Transverse colon (tissue), 4 donors: ENCODE data around the gene RALGPS1. TPM values are rescaled to one million over a fixed set of nuclear protein-coding genes. Genes with fewer than 3 reads are reported as not detected.

Experiments
- DNase-seq: peaks from one replicate; pipeline ENCODE4 v3.0.0-alpha.2; 2019
- H3K27ac ChIP-seq, 4 donors: fragments of 200-600 bp; sonication (generic); 2 replicates each; pipeline ENCODE4 v1.5.1; 2016 to 2018; ENCODE audit warnings: inconsistent platforms in 4 of 4
- H3K27me3 ChIP-seq: fragments of 200-600 bp; sonication (generic); 2 replicates; pipeline ENCODE4 v1.5.1; 2017; ENCODE audit warnings: inconsistent platforms
- H3K36me3 ChIP-seq, 4 donors: fragments of 200-600 bp; sonication (generic); 2 replicates each; pipeline ENCODE4 v1.5.1; 2017 to 2019; ENCODE audit warnings: inconsistent platforms in 4 of 4
- H3K4me1 ChIP-seq, 4 donors: fragments of 200-600 bp; sonication (generic); 2 replicates each; pipeline ENCODE4 v1.5.1; 2017 to 2020; ENCODE audit warnings: inconsistent platforms in 4 of 4
- H3K4me3 ChIP-seq, 4 donors: fragments of 200-600 bp; sonication (generic); 1 replicate in 1 of 4; 2 replicates in 3 of 4; pipeline versions ENCODE4 v1.5.1 to v1.6.1; 2017 to 2019; ENCODE audit warnings: inconsistent platforms in 4 of 4
- H3K9me3 ChIP-seq, 2 donors: fragments of 200-600 bp; sonication (generic); 2 replicates each; pipeline ENCODE4 v1.5.1; 2017 to 2019; ENCODE audit warnings: inconsistent platforms in 2 of 2
- CTCF ChIP-seq, 5 experiments: fragments of 200-600 bp in 3 of 5; fragments of 450-650 bp in 2 of 5; sonication (generic) in 3 of 5; IDR thresholded peaks; 1 replicate in 2 of 5; 2 replicates in 3 of 5; pipeline ENCODE4 v1.5.1; 2016 to 2017; ENCODE audit warnings: antibody characterized with exemption in 5 of 5, inconsistent platforms in 3 of 5, mild to moderate bottlenecking in 2 of 5, moderate library complexity in 1 of 5
- EP300 ChIP-seq: sonication (generic); formaldehyde crosslinking; IDR thresholded peaks from one replicate; pipeline ENCODE4 v1.6.1; 2017; ENCODE audit warnings: antibody characterized with exemption, low read depth
- POLR2A ChIP-seq: fragments of 450-650 bp; IDR thresholded peaks from one replicate; pipeline ENCODE4 v1.6.1; 2016; ENCODE audit warnings: antibody characterized with exemption, mild to moderate bottlenecking, moderate library complexity
- POLR2AphosphoS5 ChIP-seq, 3 donors: sonication (generic); formaldehyde crosslinking; IDR thresholded peaks; one replicate each; pipeline ENCODE4 v1.6.1; 2016; ENCODE audit warnings: antibody characterized with exemption in 3 of 3
- WGBS, 2 donors: methylation state at CpG; one replicate each; pipeline ENCODE4 v1.1.5; 2018; ENCODE audit warnings: low coverage in 1 of 2; 5-methylcytosine and 5-hydroxymethylcytosine counted together
- in situ Hi-C, 4 donors: fragments of 200-750 bp; cut with MboI; loops; one replicate each; pipeline versions ENCODE4 v1.15.0 to v1.15.1; 2017; ENCODE audit warnings: low sequenced_read_pairs in 3 of 4, low pct_ligation_motif_present in 1 of 4, low pct_unique_long_range_greater_than_20kb in 1 of 4
- intact Hi-C: fragments of 100-400 bp; cut with DNase I; formaldehyde crosslinking; loops from one replicate; pipeline ENCODE4 v1.15.1; 2023; ENCODE audit warnings: low total_unique reads
- total RNA-seq, 4 donors: library from RNA; depleted of rRNA; stranded (reverse); fragments of >200 nt; gene quantifications; one replicate each; pipeline ENCODE4 v1.1.0, GENCODE V29; 2016

RALGPS1 gene
- total RNA-seq, 4 donors from 2014 or later = 46.0 to 119 (median 87.6) TPM

GRCh38 chr9:126880226-126880946 is 34.2 kb upstream of the RALGPS1 start:
- H3K36me3 ChIP-seq = peaks cover 0 to 11% (median 2%) of the 10 kb centered on the region in 4 donors
- H3K9me3 ChIP-seq = no peaks in the 10 kb centered on the region
- intact Hi-C loops (no loop called here), in situ Hi-C loops (no loop called here)
- H3K4me1 ChIP-seq = no peaks in the 10 kb centered on the region
- H3K27me3 ChIP-seq = no peaks in the 10 kb centered on the region
- H3K4me3 ChIP-seq = no peak overlapping the region
- 80 to 95% methylated on average over 1 to 23 of the region's 23 CpGs for WGBS, 2 donors
- DNase-seq = no peak
- H3K27ac ChIP-seq = no peak overlapping the region
- no peak for TF ChIP-seq CTCF (IDR thresholded peaks at IDR 0.05)
- TF ChIP-seq POLR2A = no peak
- no peak for TF ChIP-seq EP300

GRCh38 chr9:126880947-126881332 is 33.6 kb upstream of the RALGPS1 start:
- no peak overlapping the region for H3K27ac ChIP-seq
- WGBS, 2 donors = 86 to 87% methylated on average over 5 to 6 of the region's 6 CpGs
- TF ChIP-seq POLR2A (no peak), CTCF (IDR thresholded peaks at IDR 0.05) (no peak), EP300 (no peak), POLR2AphosphoS5 (IDR thresholded peaks at IDR 0.05) (no peak)
- H3K27me3 ChIP-seq = no peaks in the 10 kb centered on the region
- intact Hi-C loops = no loop called here
- in situ Hi-C loops = no loop called here
- no peak overlapping the region for H3K4me3 ChIP-seq
- peaks cover 0 to 11% (median 2%) of the 10 kb centered on the region in 4 donors for H3K36me3 ChIP-seq
- DNase-seq = no peak
- no peaks in the 10 kb centered on the region for H3K9me3 ChIP-seq
- no peaks in the 10 kb centered on the region for H3K4me1 ChIP-seq

GRCh38 chr9:126882746-126883145 is 31.8 kb upstream of the RALGPS1 start:
- Histone ChIP-seq H3K4me1 (no peaks in the 10 kb centered on the region), H3K27ac (no peak overlapping the region), H3K9me3 (no peaks in the 10 kb centered on the region), H3K27me3 (no peaks in the 10 kb centered on the region), H3K4me3 (no peak overlapping the region), H3K36me3 (peaks cover 0 to 11% (median 2%) of the 10 kb centered on the region in 4 donors)
- TF ChIP-seq POLR2A (no peak), CTCF (IDR thresholded peaks at IDR 0.05) (no peak), EP300 (no peak), POLR2AphosphoS5 (IDR thresholded peaks at IDR 0.05) (no peak)
- DNase-seq = no peak
- 91 to 100% methylated on average over 9 to 11 of the region's 11 CpGs for WGBS, 2 donors
- intact Hi-C loops (no loop called here), in situ Hi-C loops (no loop called here)

GRCh38 chr9:126883636-126884035 is 30.9 kb upstream of the RALGPS1 start:
- 89 to 90% methylated on average over 5 to 15 of the region's 15 CpGs for WGBS, 2 donors

More at GRCh38 chr9:126883636-126884035, 30.9 kb upstream of the RALGPS1 start:
- no peak overlapping the region for H3K27ac ChIP-seq
- no peaks in the 10 kb centered on the region for H3K9me3 ChIP-seq
- no peaks in the 10 kb centered on the region for H3K4me1 ChIP-seq
- intact Hi-C loops (no loop called here), in situ Hi-C loops (no loop called here)
- no peak for TF ChIP-seq POLR2AphosphoS5 (IDR thresholded peaks at IDR 0.05)
- TF ChIP-seq POLR2A = no peak
- TF ChIP-seq EP300 = no peak
- no peak for TF ChIP-seq CTCF (IDR thresholded peaks at IDR 0.05)
- peaks cover 0 to 11% (median 2%) of the 10 kb centered on the region in 4 donors for H3K36me3 ChIP-seq
- no peak for DNase-seq
- no peaks in the 10 kb centered on the region for H3K27me3 ChIP-seq
- no peak overlapping the region for H3K4me3 ChIP-seq
